DOHH2 (cell line): ENCODE results near the gene ARNT2.

Experiments used
- CTCF ChIP-seq: fragments of 200-600 bp; sonication (generic); IDR thresholded peaks from one replicate; pipeline ENCODE4 v1.5.1; 2014; ENCODE audit warnings: antibody characterized with exemption, mild to moderate bottlenecking, low read depth, low read length; ENCODE audit not compliant: poor library complexity, severe bottlenecking
- EZH2phosphoT487 ChIP-seq: fragments of 200-600 bp; sonication (generic); IDR thresholded peaks from 2 replicates; pipeline ENCODE4 v1.6.1; 2017; ENCODE audit warnings: borderline replicate concordance, mild to moderate bottlenecking, antibody characterized with exemption, low read length, moderate library complexity, mixed read lengths

GRCh38 chr15:80462111-80462510 lies 57.9 kb downstream of the ARNT2 start:
- no peak for TF ChIP-seq CTCF
- no peak for TF ChIP-seq EZH2phosphoT487
